Heart right ventricle (tissue), 16 donors: ENCODE results near the gene KRT39. TPM values are rescaled to one million over a fixed set of nuclear protein-coding genes. Genes with fewer than 3 reads are reported as not detected.

Source experiments
- ATAC-seq, 8 donors: fragments of 200-7000 bp; cut with Tn5 transposase; one replicate each; pipeline ENCODE4 v1.9.1; 2020; ENCODE audit warnings: mild to moderate bottlenecking in 8 of 8, moderate library complexity in 8 of 8, moderate number of reproducible peaks in 1 of 8
- DNase-seq, 2 donors: peaks; one replicate each; pipeline ENCODE4 v3.0.0-alpha.2; 2020
- H3K27ac ChIP-seq, 10 donors: fragments of 200-600 bp; sonication (generic) in 2 of 10; one replicate each; pipeline versions ENCODE4 v1.5.0 to v1.8.0; 2020 to 2022; ENCODE audit warnings: mild to moderate bottlenecking in 3 of 10
- H3K27me3 ChIP-seq, 7 donors: fragments of 200-600 bp; one replicate each; pipeline ENCODE4 v1.8.0; 2021 to 2022; ENCODE audit warnings: mild to moderate bottlenecking in 2 of 7
- H3K36me3 ChIP-seq, 9 donors: fragments of 200-600 bp; sonication (generic) in 1 of 9; one replicate each; pipeline versions ENCODE4 v1.5.0 to v1.8.0; 2020 to 2022; ENCODE audit warnings: mild to moderate bottlenecking in 2 of 9
- H3K4me1 ChIP-seq, 9 donors: fragments of 200-600 bp; sonication (generic) in 1 of 9; one replicate each; pipeline versions ENCODE4 v1.5.0 to v1.8.0; 2020 to 2022; ENCODE audit warnings: mild to moderate bottlenecking in 4 of 9
- H3K4me3 ChIP-seq, 10 donors: fragments of 200-600 bp; sonication (generic) in 2 of 10; one replicate each; pipeline versions ENCODE4 v1.5.0 to v1.8.0; 2020 to 2022; ENCODE audit warnings: mild to moderate bottlenecking in 7 of 10, moderate library complexity in 2 of 10
- H3K9me3 ChIP-seq, 11 donors: fragments of 200-600 bp in 10 of 11; sonication (generic) in 2 of 11; one replicate each; pipeline versions ENCODE4 v1.5.0 to v1.8.0; 2013 to 2022; ENCODE audit warnings: mild to moderate bottlenecking in 2 of 11, control low read depth in 1 of 11, moderate library complexity in 1 of 11
- CTCF ChIP-seq, 9 donors: fragments of 200-600 bp; sonication (generic) in 2 of 9; IDR thresholded peaks; one replicate each; pipeline versions ENCODE4 v1.5.0 to v1.8.0; 2021 to 2022; ENCODE audit warnings: antibody characterized with exemption in 9 of 9, mild to moderate bottlenecking in 5 of 9, moderate library complexity in 1 of 9
- WGBS, 2 donors: extraction: QIAGEN DNeasy Blood & Tissue Kit; methylation state at CpG; one replicate each; pipeline ENCODE4 v1.1.7; 2013; ENCODE audit warnings: inconsistent platforms in 1 of 2; 5-methylcytosine and 5-hydroxymethylcytosine counted together
- intact Hi-C, 10 donors: fragments of 100-400 bp; cut with DNase I; formaldehyde crosslinking; loops; one replicate each; pipeline versions ENCODE4 v1.11.1 to v1.14.2; 2022
- polyA plus RNA-seq, 2 donors: library from polyadenylated mRNA; stranded (reverse); fragments of 200-250 nt; gene quantifications; one replicate each; pipeline ENCODE4 v1.2.3, GENCODE V29; 2013
- total RNA-seq, 10 donors: library from RNA; stranded (reverse); fragmentation: NEBNext Ultra II Directional in 3 of 10; extraction: Animal tissue kit (Norgen Biotek cat#: 25700) in 3 of 10; gene quantifications; one replicate each; pipeline versions ENCODE4 v1.2.1 to v1.2.4, GENCODE V29; 2021 to 2023
- donor health status: Arrhythmogenic right ventricular cardiomyopathy.
- donor health status: ischemic (EF 13 %, LVEDD 7.1; RV severe dilation, severe dysfunction).
- donor health status: healthy with polysubstance abuse.
- donor health status: DM: no; HTN: yes; CAD: no.
- donor health status: DM: no; HTN: no; CAD: no.
- donor health status: ischemic (EF 25% LVEDD 6.9; RV normal size, moderate dysfunction).
- donor health status: ischemic (EF 25% LVEDD 5.7; RV mildly dilated, moderate dysfunction).
- donor health status: healthy.
- donor health status: DM: yes; HTN: yes; CAD: no.
- donor health status: Ischemic cardiomyopathy.
- donor health status: ischemic (EF 35%, LVEDD 5.7; RV mildly dilated, moderate dysfunction).
- donor health status: nonischemic (EF 11% LVEDD 7.7; RV severe dilation, severe dysfunction).
- donor health status: DM: yes; HTN: yes; CAD: no.
- donor health status: PGD.
- donor health status: ischemic (EF 29% LVEDD 5.4; RV normal size, mild dysfunction).
- donor health status: nonischemic (EF 23%, LVEDD 6.1; RV moderate dilation, normal function).

KRT39 gene
- total and polyA plus RNA-seq, 12 donors = not detected

DNA sequence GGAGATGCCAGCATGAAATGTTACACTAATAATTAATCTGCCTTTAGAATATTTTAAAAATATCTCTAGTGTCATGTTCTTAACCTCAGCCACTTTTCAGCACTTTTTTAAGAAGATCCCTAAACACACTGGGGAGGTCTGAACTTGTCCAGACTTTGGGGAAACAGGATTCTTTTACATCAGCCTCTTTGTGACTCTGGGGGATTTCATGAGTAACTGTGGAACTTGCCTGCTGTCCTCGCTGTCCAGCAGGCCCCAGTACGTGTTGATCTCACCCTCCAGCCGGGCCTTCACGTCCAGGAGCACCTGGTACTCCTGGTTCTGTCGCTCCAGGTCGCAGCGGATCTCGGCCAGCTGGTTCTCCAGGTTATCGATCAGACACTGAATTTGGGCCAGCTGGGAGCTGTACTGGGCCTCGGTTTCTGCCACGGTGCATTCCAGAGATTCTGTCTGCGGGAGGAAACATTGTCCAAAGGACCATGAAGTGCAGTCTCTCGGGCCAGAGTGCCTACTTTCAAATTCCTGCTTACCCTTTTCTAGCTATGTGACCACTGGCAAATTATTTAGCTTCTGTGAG is 11.9 kb upstream of the KRT39 start:
- Histone ChIP-seq H3K4me1 (peaks cover 0 to 7% (median 0%) of the 10 kb centered on the region in 9 donors), H3K27me3 (peaks cover 0 to 44% (median 14%) of the 10 kb centered on the region in 7 donors), H3K27ac (no peak overlapping the region), H3K9me3 (no peaks in the 10 kb centered on the region), H3K36me3 (no peaks in the 10 kb centered on the region), H3K4me3 (no peak overlapping the region)
- intact Hi-C loops = no loop called here
- WGBS, 2 donors = 67 to 76% methylated on average over 13 of the region's 13 CpGs
- no peak for TF ChIP-seq CTCF (IDR thresholded peaks at IDR 0.05)
- DNase-seq = no peak
- no peak for ATAC-seq

GRCh38 chr17:40975516-40975915 is 8.8 kb upstream of the KRT39 start:
- H3K27ac ChIP-seq = no peak overlapping the region
- peaks cover 0 to 34% (median 11%) of the 10 kb centered on the region in 7 donors for H3K27me3 ChIP-seq
- H3K9me3 ChIP-seq = peaks cover 0 to 4% (median 0%) of the 10 kb centered on the region in 11 donors
- DNase-seq (no peak), ATAC-seq (no peak)
- H3K36me3 ChIP-seq = no peaks in the 10 kb centered on the region
- intact Hi-C loops = no loop called here
- no peak overlapping the region for H3K4me3 ChIP-seq
- no peak for TF ChIP-seq CTCF (IDR thresholded peaks at IDR 0.05)
- H3K4me1 ChIP-seq = peaks cover 0 to 2% (median 0%) of the 10 kb centered on the region in 9 donors

DNA sequence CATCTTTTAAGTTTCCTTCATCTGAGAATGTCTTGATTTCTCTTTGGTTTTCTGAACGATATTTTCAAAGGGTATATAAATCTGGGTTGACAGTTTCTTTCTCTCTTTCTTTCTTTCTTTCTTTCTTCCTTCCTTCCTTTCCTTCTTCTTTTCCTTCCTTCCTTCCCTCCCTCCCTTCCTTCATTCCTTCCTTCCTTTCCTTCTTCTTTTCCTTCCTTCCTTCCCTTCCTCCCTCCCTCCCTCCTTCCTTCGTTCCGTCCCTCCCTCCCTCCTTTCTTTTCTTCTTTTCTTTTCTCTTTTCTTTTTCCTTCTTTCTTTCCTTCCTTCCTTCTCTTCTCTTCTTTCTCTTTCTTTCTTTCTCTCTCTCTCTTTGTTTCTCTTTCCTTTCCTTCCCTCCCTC is 7.6 kb upstream of the KRT39 start:
- peaks cover 0 to 7% (median 0%) of the 10 kb centered on the region in 11 donors for H3K9me3 ChIP-seq
- 90 to 97% methylated on average over 3 of the region's 3 CpGs for WGBS, 2 donors
- no peak for TF ChIP-seq CTCF (IDR thresholded peaks at IDR 0.05)
- no peak overlapping the region for H3K27ac ChIP-seq
- no peak overlapping the region for H3K4me3 ChIP-seq
- DNase-seq = no peak
- peaks cover 0 to 33% (median 11%) of the 10 kb centered on the region in 7 donors for H3K27me3 ChIP-seq
- intact Hi-C loops = no loop called here
- no peaks in the 10 kb centered on the region for H3K4me1 ChIP-seq
- H3K36me3 ChIP-seq = no peaks in the 10 kb centered on the region
- no peak for ATAC-seq

DNA sequence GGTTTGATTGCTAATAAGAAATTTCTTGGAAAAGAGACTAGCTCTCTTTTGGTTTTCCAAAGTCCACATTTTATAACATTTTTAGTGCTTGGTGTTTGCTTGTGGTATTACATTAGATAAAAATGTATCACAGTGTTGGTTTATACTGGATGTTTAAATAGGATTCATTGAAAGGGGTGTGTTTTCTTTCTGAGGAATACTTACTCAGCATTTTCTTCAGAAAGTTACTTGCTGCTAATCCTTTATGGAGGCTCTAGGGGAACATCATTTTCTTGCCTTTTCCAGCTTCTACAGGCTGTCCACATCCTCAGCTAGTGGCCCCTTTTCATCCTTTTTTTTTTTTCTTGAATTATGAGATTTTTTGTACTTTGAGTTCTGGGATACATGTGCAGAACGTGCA is 834 bp upstream of the KRT39 start:
- Histone ChIP-seq H3K27me3 (peaks cover 0 to 11% (median 0%) of the 10 kb centered on the region in 7 donors), H3K4me3 (no peak overlapping the region), H3K36me3 (no peaks in the 10 kb centered on the region), H3K9me3 (peaks cover 0 to 13% (median 0%) of the 10 kb centered on the region in 11 donors), H3K27ac (no peak overlapping the region), H3K4me1 (no peaks in the 10 kb centered on the region)
- no peak for ATAC-seq
- no peak for TF ChIP-seq CTCF (IDR thresholded peaks at IDR 0.05)
- 86 to 93% methylated on average over 1 of the region's 1 CpG for WGBS, 2 donors
- DNase-seq = no peak
- intact Hi-C loops = no loop called here
